K562 (cell line): ENCODE measurements around the gene CDC20. TPM values are rescaled to one million over a fixed set of nuclear protein-coding genes. Genes with fewer than 3 reads are reported as not detected.
A peak's percentile ranks its signal among the peaks of the same experiment; 100 is the strongest.

Source experiments
- ARID1B ChIP-seq: fragments of 450-650 bp; IDR thresholded peaks from 2 replicates; pipeline ENCODE4 v1.6.1; 2016; ENCODE audit warnings: antibody characterized with exemption, mild to moderate bottlenecking, inconsistent platforms
- DMBX1 ChIP-seq: fragments of 250-450 bp; sonication (Bioruptor Pico); IDR thresholded peaks from 2 replicates; pipeline ENCODE4 v1.8.0; 2022; ENCODE audit warnings: inconsistent platforms, mild to moderate bottlenecking, moderate library complexity, borderline replicate concordance
- DPF2 ChIP-seq: fragments of 450-650 bp; IDR thresholded peaks from 2 replicates; pipeline ENCODE4 v1.6.1; 2016
- HDAC2 ChIP-seq: fragments of 450-650 bp; IDR thresholded peaks from 2 replicates; pipeline ENCODE4 v1.6.1; 2016; ENCODE audit warnings: mild to moderate bottlenecking
- HOXB6 ChIP-seq: fragments of 250-450 bp; sonication (Bioruptor Pico); IDR thresholded peaks from 2 replicates; pipeline ENCODE4 v1.5.1; 2022; ENCODE audit warnings: mild to moderate bottlenecking, borderline replicate concordance
- JUN ChIP-seq, 2 experiments: sonication (generic) in 1 of 2; formaldehyde crosslinking in 1 of 2; IDR thresholded peaks; 2 replicates each; pipeline versions ENCODE4 v1.6.1 to v1.8.0; 2012 to 2022; ENCODE audit warnings: borderline replicate concordance in 2 of 2, mild to moderate bottlenecking in 2 of 2, improper control_type of control experiment in 1 of 2, low read depth in 1 of 2, low read length in 1 of 2, missing genetic modification reagents in 1 of 2
- KDM1A ChIP-seq, 2 experiments: fragments of 450-650 bp; IDR thresholded peaks; 2 replicates each; pipeline ENCODE4 v1.6.1; 2016; ENCODE audit warnings: mild to moderate bottlenecking in 2 of 2
- KLF10 ChIP-seq: fragments of 250-450 bp; sonication (Bioruptor Pico); IDR thresholded peaks from 2 replicates; pipeline ENCODE4 v1.6.1; 2021; ENCODE audit warnings: matching md5 sums
- KLF13 ChIP-seq: fragments of 450-650 bp; IDR thresholded peaks from 2 replicates; pipeline ENCODE4 v1.6.1; 2016; ENCODE audit warnings: missing genetic modification characterization, low read depth, mild to moderate bottlenecking, missing compliant biosample characterization, moderate library complexity, borderline replicate concordance
- POLR2B ChIP-seq: fragments of 450-650 bp; IDR thresholded peaks from 2 replicates; pipeline ENCODE4 v1.6.1; 2018; ENCODE audit warnings: low read depth; ENCODE audit not compliant: partially characterized antibody
- SAP30 ChIP-seq: fragments of 200-600 bp; sonication (generic); IDR thresholded peaks from 2 replicates; pipeline ENCODE4 v1.6.1; 2012; ENCODE audit warnings: borderline replicate concordance, low read depth, mild to moderate bottlenecking, moderate library complexity, low read length, control low read depth, inconsistent platforms; ENCODE audit not compliant: insufficient read depth, poor library complexity, severe bottlenecking
- TAF15 ChIP-seq: fragments of 200-400 bp; formaldehyde crosslinking; IDR thresholded peaks from 2 replicates; pipeline ENCODE4 v1.6.1; 2017; ENCODE audit warnings: mild to moderate bottlenecking, low read depth, low read length, moderate library complexity
- ZNF431 ChIP-seq: sonication (generic); formaldehyde crosslinking; IDR thresholded peaks from 2 replicates; pipeline ENCODE4 v1.8.0; 2022; ENCODE audit warnings: mild to moderate bottlenecking, missing genetic modification reagents
- polyA plus RNA-seq, 8 experiments: library from polyadenylated mRNA; depleted of rRNA in 4 of 8; stranded (reverse) in 5 of 8; unstranded in 3 of 8; fragments of >200 nt; fragmentation: Nextera tagmentation in 2 of 8; fragmentation: Illumina TruSeq in 1 of 8; extraction: Ambion mirVana in 2 of 8; extraction: Trizol in 1 of 8; gene quantifications; 2 replicates each; pipeline versions ENCODE4 v1.2.1 to v1.2.3, GENCODE V29; 2011 to 2014; ENCODE audit warnings: inconsistent platforms in 1 of 8, missing spikeins in 1 of 8
- total RNA-seq, 7 experiments: library from RNA; depleted of rRNA in 6 of 7; stranded (reverse); fragments of >200 nt in 6 of 7; fragmentation: Illumina TruSeq in 2 of 7; extraction: Trizol in 2 of 7; gene quantifications; 2 replicates each; pipeline versions ENCODE4 v1.2.1 to v1.2.3, GENCODE V29; 2011 to 2021; ENCODE audit warnings: low replicate concordance in 1 of 7
- TF ChIP-seq, protein P1 (sequence below): fragments of 250-450 bp; sonication (Bioruptor Pico); IDR thresholded peaks from 2 replicates; pipeline ENCODE4 v1.5.0; 2022; ENCODE audit warnings: mild to moderate bottlenecking
- TF ChIP-seq, protein P2 (sequence below): fragments of 200-800 bp; sonication (Bioruptor generic); IDR thresholded peaks from 2 replicates; pipeline ENCODE4 v1.6.1; 2017; ENCODE audit warnings: missing genetic modification characterization, missing compliant biosample characterization
- TF ChIP-seq, protein P3 (sequence below), 2 experiments: fragments of 450-650 bp; IDR thresholded peaks; 2 replicates each; pipeline ENCODE4 v1.6.1; 2016
- TF ChIP-seq, protein P4 (sequence below), 2 experiments: fragments of 450-650 bp in 1 of 2; sonication (generic) in 1 of 2; formaldehyde crosslinking in 1 of 2; IDR thresholded peaks in 1 of 2; conservative IDR thresholded peaks in 1 of 2; 2 replicates each; pipeline versions ENCODE4 v1.6.1 to v1.8.1; 2016 to 2023; ENCODE audit warnings: mild to moderate bottlenecking in 2 of 2, moderate library complexity in 2 of 2, inconsistent platforms in 1 of 2, missing genetic modification reagents in 1 of 2
- TF ChIP-seq, protein P5 (sequence below): fragments of 450-650 bp; formaldehyde crosslinking; IDR thresholded peaks from 2 replicates; pipeline ENCODE4 v1.4.0; 2020; ENCODE audit warnings: mild to moderate bottlenecking, moderate library complexity

The CDC20 gene
- total and polyA plus RNA-seq, 9 of the 15 experiments (the other 6 are each of a cell fraction or from before 2014, with no cell fraction given) = 45.2 to 224 (median 121) TPM

DNA sequence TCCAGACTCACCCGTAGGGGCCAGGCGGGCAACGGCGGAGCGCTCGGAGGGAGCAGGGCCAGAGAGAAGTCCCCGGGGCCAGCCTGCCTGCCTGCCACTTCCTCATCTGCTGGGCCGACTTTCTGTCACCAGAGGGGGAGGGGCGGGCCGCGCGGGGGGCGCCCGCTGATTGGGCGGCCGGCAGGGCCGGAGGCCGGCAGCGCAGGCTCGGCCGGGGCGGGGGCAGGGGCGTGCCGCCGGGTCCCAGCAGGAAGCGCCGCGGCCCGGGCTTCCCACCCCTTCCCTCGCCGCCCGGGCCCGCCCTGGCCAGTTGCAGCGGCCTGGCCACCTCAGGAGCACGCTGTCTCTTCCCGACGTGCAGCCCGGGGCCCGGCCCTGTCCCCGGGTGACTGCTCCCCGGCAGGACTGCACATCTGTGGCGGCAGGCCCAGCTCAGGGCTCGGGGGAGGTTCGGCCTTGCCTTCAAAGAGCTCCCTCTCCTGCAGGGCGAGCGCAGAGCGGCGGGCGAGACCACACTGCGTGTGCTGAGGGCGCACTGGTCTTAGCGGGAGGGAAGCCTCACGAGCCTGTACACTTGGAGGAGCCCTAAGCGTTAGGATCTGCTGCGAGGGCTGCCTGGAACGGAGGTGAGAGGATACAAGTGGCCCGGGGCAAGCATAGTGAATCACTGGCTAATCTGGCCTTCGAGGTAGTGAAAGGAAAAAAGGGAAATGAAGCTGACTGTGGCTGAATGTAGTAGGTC lies 9.3 kb downstream of the CDC20 start, which contains the start of gene ELOVL1 (continued):
- TF ChIP-seq HDAC2 = peak; percentile 80; the same call in 1 of the 2 replicates
- TF ChIP-seq SAP30 = peak; percentile 84
- TF ChIP-seq, protein P1, sequence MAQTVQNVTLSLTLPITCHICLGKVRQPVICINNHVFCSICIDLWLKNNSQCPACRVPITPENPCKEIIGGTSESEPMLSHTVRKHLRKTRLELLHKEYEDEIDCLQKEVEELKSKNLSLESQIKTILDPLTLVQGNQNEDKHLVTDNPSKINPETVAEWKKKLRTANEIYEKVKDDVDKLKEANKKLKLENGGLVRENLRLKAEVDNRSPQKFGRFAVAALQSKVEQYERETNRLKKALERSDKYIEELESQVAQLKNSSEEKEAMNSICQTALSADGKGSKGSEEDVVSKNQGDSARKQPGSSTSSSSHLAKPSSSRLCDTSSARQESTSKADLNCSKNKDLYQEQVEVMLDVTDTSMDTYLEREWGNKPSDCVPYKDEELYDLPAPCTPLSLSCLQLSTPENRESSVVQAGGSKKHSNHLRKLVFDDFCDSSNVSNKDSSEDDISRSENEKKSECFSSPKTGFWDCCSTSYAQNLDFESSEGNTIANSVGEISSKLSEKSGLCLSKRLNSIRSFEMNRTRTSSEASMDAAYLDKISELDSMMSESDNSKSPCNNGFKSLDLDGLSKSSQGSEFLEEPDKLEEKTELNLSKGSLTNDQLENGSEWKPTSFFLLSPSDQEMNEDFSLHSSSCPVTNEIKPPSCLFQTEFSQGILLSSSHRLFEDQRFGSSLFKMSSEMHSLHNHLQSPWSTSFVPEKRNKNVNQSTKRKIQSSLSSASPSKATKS (CRISPR knock-in tag) = no peak
- TF ChIP-seq TAF15 = no peak
- TF ChIP-seq, protein P2, sequence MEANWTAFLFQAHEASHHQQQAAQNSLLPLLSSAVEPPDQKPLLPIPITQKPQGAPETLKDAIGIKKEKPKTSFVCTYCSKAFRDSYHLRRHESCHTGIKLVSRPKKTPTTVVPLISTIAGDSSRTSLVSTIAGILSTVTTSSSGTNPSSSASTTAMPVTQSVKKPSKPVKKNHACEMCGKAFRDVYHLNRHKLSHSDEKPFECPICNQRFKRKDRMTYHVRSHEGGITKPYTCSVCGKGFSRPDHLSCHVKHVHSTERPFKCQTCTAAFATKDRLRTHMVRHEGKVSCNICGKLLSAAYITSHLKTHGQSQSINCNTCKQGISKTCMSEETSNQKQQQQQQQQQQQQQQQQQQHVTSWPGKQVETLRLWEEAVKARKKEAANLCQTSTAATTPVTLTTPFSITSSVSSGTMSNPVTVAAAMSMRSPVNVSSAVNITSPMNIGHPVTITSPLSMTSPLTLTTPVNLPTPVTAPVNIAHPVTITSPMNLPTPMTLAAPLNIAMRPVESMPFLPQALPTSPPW (CRISPR knock-in tag) = peak; percentile 95
- no peak for TF ChIP-seq KLF10 (CRISPR knock-in tag)
- TF ChIP-seq POLR2B = peak; percentile 74
- TF ChIP-seq, protein P3, sequence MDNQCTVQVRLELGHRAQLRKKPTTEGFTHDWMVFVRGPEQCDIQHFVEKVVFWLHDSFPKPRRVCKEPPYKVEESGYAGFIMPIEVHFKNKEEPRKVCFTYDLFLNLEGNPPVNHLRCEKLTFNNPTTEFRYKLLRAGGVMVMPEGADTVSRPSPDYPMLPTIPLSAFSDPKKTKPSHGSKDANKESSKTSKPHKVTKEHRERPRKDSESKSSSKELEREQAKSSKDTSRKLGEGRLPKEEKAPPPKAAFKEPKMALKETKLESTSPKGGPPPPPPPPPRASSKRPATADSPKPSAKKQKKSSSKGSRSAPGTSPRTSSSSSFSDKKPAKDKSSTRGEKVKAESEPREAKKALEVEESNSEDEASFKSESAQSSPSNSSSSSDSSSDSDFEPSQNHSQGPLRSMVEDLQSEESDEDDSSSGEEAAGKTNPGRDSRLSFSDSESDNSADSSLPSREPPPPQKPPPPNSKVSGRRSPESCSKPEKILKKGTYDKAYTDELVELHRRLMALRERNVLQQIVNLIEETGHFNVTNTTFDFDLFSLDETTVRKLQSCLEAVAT (IDR thresholded peaks at IDR 0.05) = peak; percentile 14 to 52; a peak in 1 of 4 replicates
- peak; percentile 86 for TF ChIP-seq ZNF431 (CRISPR knock-in tag)
- TF ChIP-seq JUN (IDR thresholded peaks at IDR 0.05; ENCODE audit: borderline replicate concordance, low read depth, low read length) = no peak
- peak; percentile 80; the same call in 1 of the 2 replicates for TF ChIP-seq JUN (CRISPR knock-in tag; IDR thresholded peaks at IDR 0.05; ENCODE audit: borderline replicate concordance)
- TF ChIP-seq KDM1A (IDR thresholded peaks at IDR 0.05) = peak; percentile 58 to 75
- TF ChIP-seq, protein P4, sequence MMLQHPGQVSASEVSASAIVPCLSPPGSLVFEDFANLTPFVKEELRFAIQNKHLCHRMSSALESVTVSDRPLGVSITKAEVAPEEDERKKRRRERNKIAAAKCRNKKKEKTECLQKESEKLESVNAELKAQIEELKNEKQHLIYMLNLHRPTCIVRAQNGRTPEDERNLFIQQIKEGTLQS (IDR thresholded peaks at IDR 0.05) = no peak
- TF ChIP-seq, protein P4 (CRISPR knock-in tag; conservative IDR thresholded peaks at IDR 0.05) = no peak
- TF ChIP-seq ARID1B = peak; percentile 46; the same call in 1 of the 2 replicates
- TF ChIP-seq DMBX1 (CRISPR knock-in tag) = peak; percentile 73; the same call in 1 of the 2 replicates
- no peak for TF ChIP-seq HOXB6 (CRISPR knock-in tag)
- TF ChIP-seq, protein P5, sequence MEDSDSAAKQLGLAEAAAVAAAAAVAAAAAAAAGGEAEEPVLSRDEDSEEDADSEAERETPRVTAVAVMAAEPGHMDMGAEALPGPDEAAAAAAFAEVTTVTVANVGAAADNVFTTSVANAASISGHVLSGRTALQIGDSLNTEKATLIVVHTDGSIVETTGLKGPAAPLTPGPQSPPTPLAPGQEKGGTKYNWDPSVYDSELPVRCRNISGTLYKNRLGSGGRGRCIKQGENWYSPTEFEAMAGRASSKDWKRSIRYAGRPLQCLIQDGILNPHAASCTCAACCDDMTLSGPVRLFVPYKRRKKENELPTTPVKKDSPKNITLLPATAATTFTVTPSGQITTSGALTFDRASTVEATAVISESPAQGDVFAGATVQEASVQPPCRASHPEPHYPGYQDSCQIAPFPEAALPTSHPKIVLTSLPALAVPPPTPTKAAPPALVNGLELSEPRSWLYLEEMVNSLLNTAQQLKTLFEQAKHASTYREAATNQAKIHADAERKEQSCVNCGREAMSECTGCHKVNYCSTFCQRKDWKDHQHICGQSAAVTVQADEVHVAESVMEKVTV (CRISPR knock-in tag) = peak; percentile 53; the same call in 1 of the 2 replicates
- TF ChIP-seq DPF2 = peak; percentile 62
- no peak for TF ChIP-seq KLF13 (tag)
